ENCODE results near the gene ST6GAL1.

The ST6GAL1 gene

DNA sequence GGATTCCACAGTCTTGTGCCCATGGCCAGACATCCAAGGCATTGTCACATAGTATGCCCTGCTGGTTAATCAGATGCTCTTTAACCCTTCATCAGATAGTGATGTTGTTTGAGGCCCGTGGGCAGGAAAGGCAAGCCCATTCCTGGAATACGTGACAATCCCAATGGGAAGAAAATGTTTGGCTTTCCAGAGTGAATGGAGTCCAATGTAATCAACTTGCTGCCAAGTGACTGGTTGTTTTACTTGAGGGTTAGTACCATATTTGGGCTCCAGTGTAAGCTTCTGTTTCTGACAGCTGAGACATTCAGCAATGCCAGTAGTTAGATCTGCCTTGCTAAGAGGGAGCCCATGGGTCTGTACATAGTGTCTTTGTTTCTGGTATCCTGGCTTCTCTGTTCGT lies 177.7 kb downstream of the ST6GAL1 start:
- TF ChIP-seq, protein P1, sequence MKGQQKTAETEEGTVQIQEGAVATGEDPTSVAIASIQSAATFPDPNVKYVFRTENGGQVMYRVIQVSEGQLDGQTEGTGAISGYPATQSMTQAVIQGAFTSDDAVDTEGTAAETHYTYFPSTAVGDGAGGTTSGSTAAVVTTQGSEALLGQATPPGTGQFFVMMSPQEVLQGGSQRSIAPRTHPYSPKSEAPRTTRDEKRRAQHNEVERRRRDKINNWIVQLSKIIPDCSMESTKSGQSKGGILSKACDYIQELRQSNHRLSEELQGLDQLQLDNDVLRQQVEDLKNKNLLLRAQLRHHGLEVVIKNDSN (IDR thresholded peaks at IDR 0.05) = no peak
- TF ChIP-seq EGR1 (IDR thresholded peaks at IDR 0.05) = no peak
- TF ChIP-seq EP300 (IDR thresholded peaks at IDR 0.05; ENCODE audit: borderline replicate concordance) = no peak
- TF ChIP-seq YY1 (IDR thresholded peaks at IDR 0.05; ENCODE audit: low read depth) = no peak
- TF ChIP-seq, protein P2, sequence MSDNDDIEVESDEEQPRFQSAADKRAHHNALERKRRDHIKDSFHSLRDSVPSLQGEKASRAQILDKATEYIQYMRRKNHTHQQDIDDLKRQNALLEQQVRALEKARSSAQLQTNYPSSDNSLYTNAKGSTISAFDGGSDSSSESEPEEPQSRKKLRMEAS (IDR thresholded peaks at IDR 0.05) = no peak
- no peak for TF ChIP-seq TAF1 (IDR thresholded peaks at IDR 0.05; ENCODE audit: low read depth)
- TF ChIP-seq TCF12 (IDR thresholded peaks at IDR 0.05; ENCODE audit: low read depth) = no peak
- no peak for TF ChIP-seq FOXM1 (IDR thresholded peaks at IDR 0.05; ENCODE audit: borderline replicate concordance, low read depth)
- no peak for TF ChIP-seq CEBPB (IDR thresholded peaks at IDR 0.05)
- no peak for TF ChIP-seq NFIC (IDR thresholded peaks at IDR 0.05)

GRCh38 chr3:187110156-187110555 lies 179.8 kb downstream of the ST6GAL1 start:
- no peak for TF ChIP-seq CREB1 (IDR thresholded peaks at IDR 0.05; ENCODE audit: low read depth)
- TF ChIP-seq EP300 (IDR thresholded peaks at IDR 0.05; ENCODE audit: borderline replicate concordance) = no peak
- no peak for TF ChIP-seq FOXM1 (IDR thresholded peaks at IDR 0.05; ENCODE audit: borderline replicate concordance, low read depth)
- TF ChIP-seq TAF1 (IDR thresholded peaks at IDR 0.05; ENCODE audit: low read depth) = no peak
- no peak for TF ChIP-seq EGR1 (IDR thresholded peaks at IDR 0.05)
- TF ChIP-seq, protein P1 (IDR thresholded peaks at IDR 0.05) = no peak
- no peak for TF ChIP-seq CEBPB (IDR thresholded peaks at IDR 0.05)
- no peak for TF ChIP-seq RAD21 (IDR thresholded peaks at IDR 0.05; ENCODE audit: low read depth)
- no peak for TF ChIP-seq NFIC (IDR thresholded peaks at IDR 0.05)
- TF ChIP-seq ZBTB7A (IDR thresholded peaks at IDR 0.05; ENCODE audit: low read depth) = no peak
- TF ChIP-seq, protein P3, sequence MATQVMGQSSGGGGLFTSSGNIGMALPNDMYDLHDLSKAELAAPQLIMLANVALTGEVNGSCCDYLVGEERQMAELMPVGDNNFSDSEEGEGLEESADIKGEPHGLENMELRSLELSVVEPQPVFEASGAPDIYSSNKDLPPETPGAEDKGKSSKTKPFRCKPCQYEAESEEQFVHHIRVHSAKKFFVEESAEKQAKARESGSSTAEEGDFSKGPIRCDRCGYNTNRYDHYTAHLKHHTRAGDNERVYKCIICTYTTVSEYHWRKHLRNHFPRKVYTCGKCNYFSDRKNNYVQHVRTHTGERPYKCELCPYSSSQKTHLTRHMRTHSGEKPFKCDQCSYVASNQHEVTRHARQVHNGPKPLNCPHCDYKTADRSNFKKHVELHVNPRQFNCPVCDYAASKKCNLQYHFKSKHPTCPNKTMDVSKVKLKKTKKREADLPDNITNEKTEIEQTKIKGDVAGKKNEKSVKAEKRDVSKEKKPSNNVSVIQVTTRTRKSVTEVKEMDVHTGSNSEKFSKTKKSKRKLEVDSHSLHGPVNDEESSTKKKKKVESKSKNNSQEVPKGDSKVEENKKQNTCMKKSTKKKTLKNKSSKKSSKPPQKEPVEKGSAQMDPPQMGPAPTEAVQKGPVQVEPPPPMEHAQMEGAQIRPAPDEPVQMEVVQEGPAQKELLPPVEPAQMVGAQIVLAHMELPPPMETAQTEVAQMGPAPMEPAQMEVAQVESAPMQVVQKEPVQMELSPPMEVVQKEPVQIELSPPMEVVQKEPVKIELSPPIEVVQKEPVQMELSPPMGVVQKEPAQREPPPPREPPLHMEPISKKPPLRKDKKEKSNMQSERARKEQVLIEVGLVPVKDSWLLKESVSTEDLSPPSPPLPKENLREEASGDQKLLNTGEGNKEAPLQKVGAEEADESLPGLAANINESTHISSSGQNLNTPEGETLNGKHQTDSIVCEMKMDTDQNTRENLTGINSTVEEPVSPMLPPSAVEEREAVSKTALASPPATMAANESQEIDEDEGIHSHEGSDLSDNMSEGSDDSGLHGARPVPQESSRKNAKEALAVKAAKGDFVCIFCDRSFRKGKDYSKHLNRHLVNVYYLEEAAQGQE (IDR thresholded peaks at IDR 0.05; ENCODE audit: low read depth) = no peak
- TF ChIP-seq YY1 (IDR thresholded peaks at IDR 0.05; ENCODE audit: low read depth) = no peak
- TF ChIP-seq TEAD4 (IDR thresholded peaks at IDR 0.05) = no peak
- no peak for TF ChIP-seq TCF12 (IDR thresholded peaks at IDR 0.05; ENCODE audit: low read depth)
- TF ChIP-seq, protein P2 (IDR thresholded peaks at IDR 0.05) = no peak

DNA sequence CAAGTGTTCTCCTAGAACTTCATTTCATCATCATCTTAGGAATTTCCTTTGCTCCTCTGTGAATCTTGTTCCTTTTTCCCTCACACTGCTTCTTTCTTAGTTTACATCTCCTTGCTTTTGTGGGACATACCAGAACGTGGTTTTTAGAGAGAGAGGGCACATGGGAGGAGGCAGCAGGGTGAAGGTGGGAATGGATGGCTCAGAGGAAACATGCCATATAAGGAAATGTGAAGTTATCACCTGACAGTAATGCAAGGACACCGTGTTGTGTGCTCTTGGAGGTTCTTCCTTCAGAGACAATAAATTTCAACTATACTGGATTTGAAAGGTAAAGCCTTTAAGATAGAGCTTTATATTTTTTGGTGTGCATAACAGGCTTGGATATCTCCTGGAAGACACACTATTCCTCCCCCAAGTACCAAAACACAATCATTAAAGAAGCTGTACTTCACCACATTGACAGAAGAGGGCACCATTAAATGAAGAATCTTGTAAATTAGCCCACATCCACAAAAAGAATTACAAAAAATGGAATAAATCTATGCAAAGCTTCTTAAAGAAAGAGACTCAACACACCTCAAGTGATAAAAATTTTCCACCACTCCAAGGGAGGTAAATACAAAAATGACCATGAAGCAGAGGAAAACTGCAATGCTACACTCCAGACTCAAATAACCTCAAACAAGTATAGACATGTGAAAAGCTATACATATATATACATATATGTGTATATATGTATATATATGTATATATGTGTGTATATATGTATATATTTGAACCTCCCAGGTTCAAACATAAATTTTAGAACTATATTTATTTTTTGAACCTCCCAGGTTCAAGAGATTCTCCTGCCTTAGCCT lies 182.8 kb downstream of the ST6GAL1 start:
- TF ChIP-seq NFIC (IDR thresholded peaks at IDR 0.05) = no peak
- peak; percentile 61 for TF ChIP-seq RAD21 (IDR thresholded peaks at IDR 0.05; ENCODE audit: low read depth)

DNA sequence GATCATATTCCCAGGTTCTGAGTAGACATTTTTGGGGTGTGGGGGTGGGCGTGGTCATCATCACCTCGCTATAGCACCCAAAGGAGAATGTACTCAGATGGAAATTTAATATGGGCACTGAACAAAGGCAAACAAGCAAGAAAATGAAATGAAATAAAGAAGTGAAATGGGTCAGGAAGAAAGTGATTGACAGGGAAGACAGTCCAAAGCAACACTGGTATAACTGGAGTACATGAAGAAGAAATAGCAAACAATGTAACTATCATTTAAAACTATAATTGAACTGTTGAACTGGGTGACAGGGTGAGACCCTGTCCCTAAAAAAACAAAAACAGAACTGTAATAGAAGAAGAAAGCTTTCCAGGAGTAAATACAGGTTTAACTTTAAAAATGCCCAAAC lies 184.2 kb downstream of the ST6GAL1 start:
- TF ChIP-seq TCF12 (IDR thresholded peaks at IDR 0.05; ENCODE audit: low read depth) (no peak), CEBPB (IDR thresholded peaks at IDR 0.05) (no peak), EGR1 (IDR thresholded peaks at IDR 0.05) (no peak), EP300 (IDR thresholded peaks at IDR 0.05; ENCODE audit: borderline replicate concordance) (no peak), ZBTB7A (IDR thresholded peaks at IDR 0.05; ENCODE audit: low read depth) (no peak), CREB1 (IDR thresholded peaks at IDR 0.05; ENCODE audit: low read depth) (no peak)
- TF ChIP-seq, protein P2 (IDR thresholded peaks at IDR 0.05) = no peak
- TF ChIP-seq, protein P1 (IDR thresholded peaks at IDR 0.05) = no peak

- no peak for TF ChIP-seq YY1 (IDR thresholded peaks at IDR 0.05; ENCODE audit: low read depth)
- no peak for TF ChIP-seq CREB1 (IDR thresholded peaks at IDR 0.05; ENCODE audit: low read depth)
- TF ChIP-seq FOXM1 (IDR thresholded peaks at IDR 0.05; ENCODE audit: borderline replicate concordance, low read depth) = no peak
- TF ChIP-seq, protein P1 (IDR thresholded peaks at IDR 0.05) = no peak
- TF ChIP-seq, protein P2 (IDR thresholded peaks at IDR 0.05) = no peak
- TF ChIP-seq CEBPB (IDR thresholded peaks at IDR 0.05) = no peak
- no peak for TF ChIP-seq TEAD4 (IDR thresholded peaks at IDR 0.05)
- TF ChIP-seq ZBTB7A (IDR thresholded peaks at IDR 0.05; ENCODE audit: low read depth) = no peak
- no peak for TF ChIP-seq TAF1 (IDR thresholded peaks at IDR 0.05; ENCODE audit: low read depth)
- TF ChIP-seq TCF12 (IDR thresholded peaks at IDR 0.05; ENCODE audit: low read depth) = no peak
- no peak for TF ChIP-seq EP300 (IDR thresholded peaks at IDR 0.05; ENCODE audit: borderline replicate concordance)
- TF ChIP-seq, protein P3 (IDR thresholded peaks at IDR 0.05; ENCODE audit: low read depth) = no peak
- TF ChIP-seq EGR1 (IDR thresholded peaks at IDR 0.05) = no peak
These were observed 190.0 kb downstream of the ST6GAL1 start for GRCh38 chr3:187120326-187120725.

Data from Ishikawa (cell line).